Mesenchymal stem cell (in vitro differentiated cells and primary cell): ENCODE results near the gene SLC6A12.
"Not testable (repeated sequence)": the region's sequence is repeated elsewhere in the genome, so short reads cannot be mapped to it uniquely, and the experiment has no call there.

Source experiments
- DNase-seq: peaks from one replicate; pipeline ENCODE4 v3.0.0-alpha.2; 2013
- H2AFZ ChIP-seq: one replicate; pipeline ENCODE4 v1.6.1; 2013; ENCODE audit warnings: low read depth, mild to moderate bottlenecking, control low read depth, inconsistent platforms, low read length, moderate library complexity
- H2AK5ac ChIP-seq: 2 replicates; pipeline ENCODE4 v1.6.1; 2013; ENCODE audit warnings: low read length, moderate library complexity, mild to moderate bottlenecking, inconsistent platforms; ENCODE audit not compliant: severe bottlenecking
- H2BK120ac ChIP-seq: one replicate; pipeline ENCODE4 v1.6.1; 2013; ENCODE audit warnings: low read depth, mild to moderate bottlenecking, inconsistent platforms, low read length, moderate library complexity
- H2BK12ac ChIP-seq, 2 experiments: one replicate each; pipeline ENCODE4 v1.6.1; 2013; ENCODE audit warnings: inconsistent platforms in 2 of 2, low read length in 2 of 2, mild to moderate bottlenecking in 2 of 2, moderate library complexity in 2 of 2, control low read depth in 1 of 2
- H2BK15ac ChIP-seq: one replicate; pipeline ENCODE4 v1.6.1; 2013; ENCODE audit warnings: mild to moderate bottlenecking, low read depth, inconsistent platforms; ENCODE audit not compliant: poor library complexity, severe bottlenecking
- H2BK5ac ChIP-seq: 2 replicates; pipeline ENCODE4 v1.6.1; 2013; ENCODE audit warnings: low read depth, mild to moderate bottlenecking, low read length, control low read depth, inconsistent platforms; ENCODE audit not compliant: poor library complexity, severe bottlenecking
- H3K14ac ChIP-seq, 2 experiments: one replicate each; pipeline ENCODE4 v1.6.1; 2013; ENCODE audit warnings: inconsistent platforms in 2 of 2, low read length in 2 of 2, control low read depth in 1 of 2, mild to moderate bottlenecking in 1 of 2, moderate library complexity in 1 of 2
- H3K18ac ChIP-seq, 2 experiments: one replicate each; pipeline ENCODE4 v1.6.1; 2013; ENCODE audit warnings: inconsistent platforms in 2 of 2, low read length in 2 of 2, control low read depth in 1 of 2, low read depth in 1 of 2, mild to moderate bottlenecking in 1 of 2
- H3K23ac ChIP-seq, 2 experiments: one replicate each; pipeline ENCODE4 v1.6.1; 2013; ENCODE audit warnings: inconsistent platforms in 2 of 2, low read length in 2 of 2, mild to moderate bottlenecking in 2 of 2, moderate library complexity in 2 of 2, control low read depth in 1 of 2
- H3K27ac ChIP-seq: 2 replicates; pipeline ENCODE4 v1.5.1; 2013; ENCODE audit warnings: mild to moderate bottlenecking, moderate library complexity, low read length, control low read depth, inconsistent platforms; ENCODE audit not compliant: poor library complexity, severe bottlenecking
- H3K27me3 ChIP-seq, 2 experiments: 2 replicates each; pipeline versions ENCODE4 v1.6.1 to v1.7.0; 2013; ENCODE audit warnings: low read length in 2 of 2, mild to moderate bottlenecking in 2 of 2, moderate library complexity in 2 of 2, control low read depth in 1 of 2, inconsistent platforms in 1 of 2; ENCODE audit not compliant: control insufficient read depth in 1 of 2, insufficient read depth in 1 of 2
- H3K36me3 ChIP-seq, 2 experiments: 2 replicates each; pipeline versions ENCODE4 v1.6.1 to v1.7.0; 2013; ENCODE audit warnings: low read length in 2 of 2, control low read depth in 1 of 2, inconsistent platforms in 1 of 2, low read depth in 1 of 2, mild to moderate bottlenecking in 1 of 2; ENCODE audit not compliant: insufficient read depth in 2 of 2, control insufficient read depth in 1 of 2
- H3K4ac ChIP-seq, 2 experiments: one replicate each; pipeline ENCODE4 v1.6.1; 2013; ENCODE audit warnings: inconsistent platforms in 2 of 2, low read length in 2 of 2, mild to moderate bottlenecking in 2 of 2, moderate library complexity in 2 of 2, control low read depth in 1 of 2, low read depth in 1 of 2
- H3K4me1 ChIP-seq: 2 replicates; pipeline ENCODE4 v1.6.1; 2013; ENCODE audit warnings: low read depth, low read length, control low read depth; ENCODE audit not compliant: control insufficient read depth, insufficient read depth
- H3K4me2 ChIP-seq: 2 replicates; pipeline ENCODE4 v1.6.1; 2013; ENCODE audit warnings: low read length, mild to moderate bottlenecking, inconsistent platforms; ENCODE audit not compliant: poor library complexity, severe bottlenecking
- H3K4me3 ChIP-seq, 2 experiments: 2 replicates each; pipeline versions ENCODE4 v1.5.1 to v1.7.0; 2013; ENCODE audit warnings: low read length in 2 of 2, mild to moderate bottlenecking in 2 of 2, control low read depth in 1 of 2, low read depth in 1 of 2; ENCODE audit not compliant: insufficient read depth in 1 of 2
- H3K79me1 ChIP-seq: replicated peaks from 2 replicates; pipeline ENCODE4 v1.6.1; 2013; ENCODE audit warnings: mild to moderate bottlenecking, control low read depth, low read length, inconsistent platforms; ENCODE audit not compliant: poor library complexity, severe bottlenecking
- H3K9ac ChIP-seq: 2 replicates; pipeline ENCODE4 v1.7.0; 2013; ENCODE audit warnings: mild to moderate bottlenecking, low read length, moderate library complexity
- H3K9me3 ChIP-seq: 2 replicates; pipeline ENCODE4 v1.7.0; 2013; ENCODE audit warnings: mild to moderate bottlenecking, low read length; ENCODE audit not compliant: control insufficient read depth
- H4K8ac ChIP-seq: one replicate; pipeline ENCODE4 v1.6.1; 2013; ENCODE audit warnings: inconsistent platforms, mild to moderate bottlenecking, low read length, moderate library complexity
- H4K91ac ChIP-seq: one replicate; pipeline ENCODE4 v1.6.1; 2013; ENCODE audit warnings: mild to moderate bottlenecking, low read length, inconsistent platforms
- WGBS: methylation state at CpG from one replicate; pipeline ENCODE4 v1.1.7; 2013; ENCODE audit warnings: mixed read lengths; 5-methylcytosine and 5-hydroxymethylcytosine counted together

Gene SLC6A12

DNA sequence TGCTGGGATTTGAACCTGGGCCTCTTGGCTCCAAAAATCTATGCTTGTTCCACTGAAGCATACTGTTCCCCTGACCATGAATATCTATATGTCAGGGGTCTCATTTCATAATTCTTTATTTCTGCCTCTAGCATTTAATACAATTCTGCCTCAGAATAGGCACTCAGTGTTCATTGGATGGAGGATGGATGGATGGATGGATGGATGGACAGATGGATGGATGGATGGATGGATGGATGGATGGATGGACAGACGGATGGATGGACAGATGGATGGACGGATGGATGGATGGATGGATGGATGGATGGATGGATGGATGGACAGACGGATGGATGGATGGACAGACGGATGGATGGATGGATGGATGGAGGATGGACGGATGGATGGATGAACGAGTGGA lies 3.1 kb upstream of the SLC6A12 start:
- H2AK5ac ChIP-seq, H2BK12ac ChIP-seq, H3K9me3 ChIP-seq, H2BK15ac ChIP-seq, H3K36me3 ChIP-seq, H2BK120ac ChIP-seq, H3K23ac ChIP-seq, H2BK5ac ChIP-seq, H3K79me1 ChIP-seq, DNase-seq, H3K18ac ChIP-seq, H3K27ac ChIP-seq, H4K8ac ChIP-seq, H3K4me2 ChIP-seq, H3K14ac ChIP-seq, H3K9ac ChIP-seq, H3K4ac ChIP-seq, H3K4me3 ChIP-seq, H4K91ac ChIP-seq, H2AFZ ChIP-seq: not testable (repeated sequence)
- H3K4me1 ChIP-seq, result peaks cover 35% of the 10 kb centered on the region
- H3K27me3 ChIP-seq, result peaks cover 53 to 90% of the 10 kb centered on the region in 2 experiments
- 78% methylated on average over 6 of the region's 6 CpGs for WGBS

DNA sequence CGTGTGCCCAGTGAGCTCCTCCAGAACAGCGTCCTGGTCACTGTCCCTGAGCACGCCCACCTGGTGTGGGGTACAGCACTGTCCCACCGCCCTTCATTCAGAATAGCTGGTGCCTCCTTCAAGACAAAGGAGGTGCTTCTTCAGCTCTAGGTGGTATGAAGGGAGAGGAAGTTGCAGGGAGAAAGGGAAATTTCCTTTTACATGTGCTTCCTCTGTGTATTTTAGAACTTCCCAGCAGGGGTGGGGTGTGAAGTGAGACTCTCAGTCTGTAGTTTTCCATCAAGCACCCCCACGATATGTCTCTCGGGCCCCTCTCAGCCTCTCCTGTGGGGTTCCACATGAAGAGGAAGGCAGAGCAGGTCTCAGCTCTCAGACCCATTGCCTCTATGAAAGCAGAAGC lies 1.2 kb upstream of the SLC6A12 start:
- no peak overlapping the region for H2AK5ac ChIP-seq
- no peak overlapping the region for H2BK12ac ChIP-seq
- H2BK5ac ChIP-seq, result no peak overlapping the region
- H3K18ac ChIP-seq, result no peak overlapping the region
- H4K91ac ChIP-seq, result no peak overlapping the region
- no peak overlapping the region for H3K23ac ChIP-seq
- H3K4ac ChIP-seq, result no peak overlapping the region
- H2AFZ ChIP-seq, result no peak overlapping the region
- peaks cover 44 to 90% of the 10 kb centered on the region in 2 experiments for H3K27me3 ChIP-seq
- H3K9me3 ChIP-seq, result no peaks in the 10 kb centered on the region
- H4K8ac ChIP-seq, result no peak overlapping the region
- H3K4me3 ChIP-seq, result no peak overlapping the region
- no peak for DNase-seq
- H3K14ac ChIP-seq, result no peak overlapping the region
- no peak overlapping the region for H2BK120ac ChIP-seq
- no peak overlapping the region for H2BK15ac ChIP-seq
- no peaks in the 10 kb centered on the region for H3K36me3 ChIP-seq
- WGBS, result 85% methylated on average over 6 of the region's 6 CpGs
- H3K79me1 ChIP-seq, result no peaks in the 10 kb centered on the region
- H3K27ac ChIP-seq, result no peak overlapping the region
- H3K9ac ChIP-seq, result no peak overlapping the region
- H3K4me1 ChIP-seq, result peaks cover 28% of the 10 kb centered on the region
- no peak overlapping the region for H3K4me2 ChIP-seq

DNA sequence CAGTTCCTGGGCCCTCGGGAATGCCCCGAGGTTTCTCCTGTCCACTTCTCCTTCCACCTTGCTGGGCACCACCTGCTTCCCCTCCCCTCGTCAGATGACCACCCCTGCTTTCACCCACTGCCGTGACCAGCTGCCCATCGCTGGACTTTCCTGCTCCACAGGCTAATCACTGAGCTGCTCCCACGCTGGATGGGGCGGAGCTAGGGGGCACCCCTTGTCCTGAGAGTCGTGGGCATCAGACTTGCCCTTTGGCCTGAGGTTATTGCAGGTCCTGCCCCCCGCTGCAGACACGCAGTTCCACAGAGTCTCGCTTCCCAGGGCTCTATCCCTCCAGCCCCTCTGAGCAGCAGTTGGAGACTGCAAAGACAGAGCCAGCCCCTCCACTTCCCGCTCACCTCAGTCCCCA lies 427 bp downstream of the SLC6A12 start:
- H3K79me1 ChIP-seq, result no peaks in the 10 kb centered on the region
- peak overlapping the region in 1 of 2 experiments; percentile 14 for H3K14ac ChIP-seq
- peaks cover 23% of the 10 kb centered on the region for H3K4me1 ChIP-seq
- H2AFZ ChIP-seq, result no peak overlapping the region
- peaks cover 57 to 91% of the 10 kb centered on the region in 2 experiments for H3K27me3 ChIP-seq
- 81% methylated on average over 12 of the region's 12 CpGs for WGBS
- no peak overlapping the region for H3K9ac ChIP-seq
- H3K23ac ChIP-seq, result no peak overlapping the region
- H4K8ac ChIP-seq, result no peak overlapping the region
- H2BK120ac ChIP-seq, result no peak overlapping the region
- H3K36me3 ChIP-seq, result no peaks in the 10 kb centered on the region
- H2BK15ac ChIP-seq, result no peak overlapping the region
- H4K91ac ChIP-seq, result no peak overlapping the region
- H3K4me3 ChIP-seq, result no peak overlapping the region
- H3K4ac ChIP-seq, result no peak overlapping the region
- H3K9me3 ChIP-seq, result no peaks in the 10 kb centered on the region
- no peak for DNase-seq
- H2BK5ac ChIP-seq, result no peak overlapping the region
- H2AK5ac ChIP-seq, result no peak overlapping the region
- H3K18ac ChIP-seq, result no peak overlapping the region
- H3K4me2 ChIP-seq, result no peak overlapping the region
- no peak overlapping the region for H3K27ac ChIP-seq
- H2BK12ac ChIP-seq, result no peak overlapping the region

DNA sequence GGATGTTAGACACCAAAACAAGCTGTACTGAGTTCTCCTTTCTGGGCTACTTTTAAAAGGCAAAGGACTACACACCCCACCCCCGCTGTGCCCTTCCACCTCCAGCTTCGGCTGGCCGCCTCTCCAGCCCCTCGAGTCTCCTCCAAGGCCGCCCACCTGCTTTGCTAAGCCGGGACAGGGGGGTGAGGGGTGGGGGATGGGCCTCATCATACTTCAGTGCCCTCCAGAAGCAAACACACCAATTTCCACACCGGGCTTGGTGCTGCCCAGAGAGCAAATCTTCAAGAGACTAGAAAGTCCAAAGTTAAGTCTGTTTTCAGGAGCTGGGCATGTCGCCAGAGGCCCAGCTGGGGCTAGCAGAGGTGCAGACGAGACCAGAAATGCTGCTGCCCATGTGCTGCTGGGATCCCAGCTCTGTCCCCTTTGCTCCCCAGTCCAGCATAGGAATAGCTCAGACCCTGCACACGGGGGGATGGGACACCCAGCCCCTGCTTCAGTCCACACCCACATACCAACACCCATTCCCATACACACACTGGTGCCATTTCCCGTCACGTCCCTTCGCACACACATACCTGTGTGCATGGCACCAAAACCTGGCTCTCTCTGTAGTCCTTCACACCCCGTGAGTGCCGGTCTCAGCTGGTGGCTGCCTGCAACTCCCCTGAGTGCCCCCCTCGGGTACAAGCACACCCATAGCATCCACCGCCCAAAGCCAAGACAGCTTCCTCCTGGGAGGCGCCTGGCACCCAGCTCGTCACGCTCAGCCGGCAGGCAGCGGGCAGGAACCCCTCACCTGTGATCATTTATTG lies 1.0 kb downstream of the SLC6A12 start:
- Histone ChIP-seq H3K9ac (no peak overlapping the region), H3K4me1 (peaks cover 23% of the 10 kb centered on the region), H2AK5ac (no peak overlapping the region), H2BK5ac (no peak overlapping the region), H3K18ac (no peak overlapping the region), H4K91ac (no peak overlapping the region), H2AFZ (no peak overlapping the region), H3K4me3 (no peak overlapping the region), H3K23ac (no peak overlapping the region), H3K79me1 (no peaks in the 10 kb centered on the region), H3K4me2 (peak overlapping the region; percentile 24), H2BK12ac (no peak overlapping the region), H4K8ac (no peak overlapping the region), H2BK15ac (no peak overlapping the region), H3K4ac (no peak overlapping the region), H3K36me3 (no peaks in the 10 kb centered on the region), H3K14ac (no peak overlapping the region), H3K27me3 (peaks cover 57 to 92% of the 10 kb centered on the region in 2 experiments), H3K9me3 (no peaks in the 10 kb centered on the region), H3K27ac (no peak overlapping the region), H2BK120ac (no peak overlapping the region)
- DNase-seq, result no peak
- 77% methylated on average over 16 of the region's 22 CpGs for WGBS
